Naive thymus-derived CD8-positive, alpha-beta T cell (primary cell): ENCODE data around the gene SGCD. TPM values are rescaled to one million over a fixed set of nuclear protein-coding genes. Genes with fewer than 3 reads are reported as not detected.

ENCODE experiments used
- ATAC-seq, 2 donors: fragments of 150-1000 bp; cut with Tn5 transposase in 1 of 2; sonication (Bioruptor Pico), chemical (Tn5 transposase) in 1 of 2; 1 replicate in 1 of 2; 2 replicates in 1 of 2; pipeline ENCODE4 v1.10.0; 2021; ENCODE audit warnings: mild to moderate bottlenecking in 2 of 2, moderate library complexity in 2 of 2
- POLR2A ChIA-PET: fragments of 350-600 bp; sonication (Branson Sonifier 250); formaldehyde crosslinking; loops from one replicate; lab custom pipeline; 2021; ENCODE audit warnings: antibody characterized with exemption; lab: Charles Lee
- DNase-seq, 10 donors: peaks; one replicate each; pipeline versions ENCODE4 v3.0.0 to v3.0.0-alpha.2; 2020 to 2022
- H3K27ac Mint-ChIP-seq, 10 donors: one replicate each; pipeline ENCODE4 v1.8.0; 2020 to 2022; ENCODE audit warnings: mild to moderate bottlenecking in 10 of 10, mixed read lengths in 10 of 10, moderate library complexity in 4 of 10, inconsistent platforms in 1 of 10
- H3K27me3 Mint-ChIP-seq, 5 donors: one replicate each; pipeline ENCODE4 v1.8.0; 2021 to 2022; ENCODE audit warnings: mixed read lengths in 5 of 5
- H3K36me3 Mint-ChIP-seq, 3 donors: one replicate each; pipeline ENCODE4 v1.8.0; 2020 to 2022; ENCODE audit warnings: mixed read lengths in 3 of 3, mild to moderate bottlenecking in 2 of 3, inconsistent platforms in 1 of 3
- H3K4me1 Mint-ChIP-seq, 4 donors: one replicate each; pipeline ENCODE4 v1.8.0; 2021 to 2022; ENCODE audit warnings: mixed read lengths in 4 of 4
- H3K4me3 Mint-ChIP-seq, 10 donors: one replicate each; pipeline ENCODE4 v1.8.0; 2020 to 2022; ENCODE audit warnings: mild to moderate bottlenecking in 10 of 10, mixed read lengths in 10 of 10, moderate library complexity in 6 of 10, inconsistent platforms in 1 of 10
- H3K9me3 Mint-ChIP-seq, 9 donors: one replicate each; pipeline ENCODE4 v1.8.0; 2020 to 2022; ENCODE audit warnings: mixed read lengths in 9 of 9, mild to moderate bottlenecking in 3 of 9, inconsistent platforms in 1 of 9, moderate library complexity in 1 of 9
- polyA plus RNA-seq, 3 donors: library from polyadenylated mRNA; unstranded; fragments of 300-500 nt; fragmentation: Illumina TruSeq; gene quantifications; one replicate each; pipeline ENCODE4 v1.2.3, GENCODE V29; 2021
- total RNA-seq, 8 experiments: library from RNA in 2 of 8; stranded (reverse) in 2 of 8; gene quantifications; one replicate each; pipeline ENCODE4 v1.2.3 and lab custom pipeline; 2021 to 2026

Gene SGCD
- total and polyA plus RNA-seq, 5 experiments from 2014 or later = 0.18 to 2.0 TPM; not detected in 3

GRCh38 chr5:156476678-156477077 is 149.7 kb downstream of the SGCD start:
- no peaks in the 10 kb centered on the region for H3K4me1 Mint-ChIP-seq
- no peak overlapping the region for H3K4me3 Mint-ChIP-seq
- POLR2A ChIA-PET = no interaction called here
- ATAC-seq (no peak), DNase-seq (no peak)
- peaks cover 0 to 7% (median 5%) of the 10 kb centered on the region in 5 donors for H3K27me3 Mint-ChIP-seq
- H3K27ac Mint-ChIP-seq = no peak overlapping the region
- no peaks in the 10 kb centered on the region for H3K36me3 Mint-ChIP-seq
- H3K9me3 Mint-ChIP-seq = peaks cover 0 to 1% (median 0%) of the 10 kb centered on the region in 9 donors

- Mint-ChIP-seq H3K27me3 (peaks cover 0 to 7% (median 5%) of the 10 kb centered on the region in 5 donors), H3K9me3 (peaks cover 0 to 1% (median 0%) of the 10 kb centered on the region in 9 donors), H3K4me1 (no peaks in the 10 kb centered on the region), H3K4me3 (no peak overlapping the region), H3K27ac (no peak overlapping the region), H3K36me3 (no peaks in the 10 kb centered on the region)
- ATAC-seq (no peak), DNase-seq (no peak)
- POLR2A ChIA-PET = no interaction called here
Observed at GRCh38 chr5:156477196-156477595, 150.2 kb downstream of the SGCD start.

- Mint-ChIP-seq H3K27me3 (peaks cover 0 to 12% (median 3%) of the 10 kb centered on the region in 5 donors), H3K27ac (no peak overlapping the region), H3K36me3 (peaks cover 0 to 4% (median 0%) of the 10 kb centered on the region in 3 donors), H3K4me3 (no peak overlapping the region), H3K9me3 (peaks cover 0 to 6% (median 0%) of the 10 kb centered on the region in 9 donors), H3K4me1 (no peaks in the 10 kb centered on the region)
- DNase-seq = no peak
- POLR2A ChIA-PET = no interaction called here
- no peak for ATAC-seq
Observed at GRCh38 chr5:156479849-156480248, 152.9 kb downstream of the SGCD start.

GRCh38 chr5:156481741-156482140 is 154.8 kb downstream of the SGCD start:
- no peaks in the 10 kb centered on the region for H3K4me1 Mint-ChIP-seq
- ATAC-seq (no peak), DNase-seq (no peak)
- no peak overlapping the region for H3K4me3 Mint-ChIP-seq
- H3K36me3 Mint-ChIP-seq = peaks cover 0 to 4% (median 1%) of the 10 kb centered on the region in 3 donors
- POLR2A ChIA-PET = no interaction called here
- no peak overlapping the region for H3K27ac Mint-ChIP-seq
- H3K27me3 Mint-ChIP-seq = peaks cover 0 to 12% (median 2%) of the 10 kb centered on the region in 5 donors
- H3K9me3 Mint-ChIP-seq = peaks cover 0 to 10% (median 3%) of the 10 kb centered on the region in 9 donors

GRCh38 chr5:156482818-156483217 is 155.9 kb downstream of the SGCD start:
- DNase-seq = no peak
- peaks cover 0 to 19% (median 12%) of the 10 kb centered on the region in 9 donors for H3K9me3 Mint-ChIP-seq
- H3K27me3 Mint-ChIP-seq = peaks cover 0 to 12% (median 2%) of the 10 kb centered on the region in 5 donors
- no peak overlapping the region for H3K4me3 Mint-ChIP-seq
- H3K4me1 Mint-ChIP-seq = no peaks in the 10 kb centered on the region
- POLR2A ChIA-PET = no interaction called here
- H3K36me3 Mint-ChIP-seq = peaks cover 0 to 9% (median 7%) of the 10 kb centered on the region in 3 donors
- H3K27ac Mint-ChIP-seq = no peak overlapping the region
- ATAC-seq = no peak

- Mint-ChIP-seq H3K27ac (no peak overlapping the region), H3K9me3 (peaks cover 7 to 40% (median 22%) of the 10 kb centered on the region in 9 donors), H3K36me3 (peaks cover 0 to 20% (median 12%) of the 10 kb centered on the region in 3 donors), H3K4me3 (no peak overlapping the region), H3K4me1 (no peaks in the 10 kb centered on the region), H3K27me3 (peaks cover 1 to 9% (median 3%) of the 10 kb centered on the region in 5 donors)
- ATAC-seq (no peak), DNase-seq (no peak)
- POLR2A ChIA-PET = no interaction called here
Observed at GRCh38 chr5:156486394-156487238, 159.7 kb downstream of the SGCD start.

- Mint-ChIP-seq H3K9me3 (peaks cover 7 to 31% (median 14%) of the 10 kb centered on the region in 9 donors), H3K27ac (no peak overlapping the region), H3K4me3 (no peak overlapping the region), H3K36me3 (peaks cover 0 to 18% (median 8%) of the 10 kb centered on the region in 3 donors), H3K27me3 (peaks cover 0 to 27% (median 6%) of the 10 kb centered on the region in 5 donors), H3K4me1 (no peaks in the 10 kb centered on the region)
- POLR2A ChIA-PET = no interaction called here
- DNase-seq (no peak), ATAC-seq (no peak)
Observed at GRCh38 chr5:156491766-156492165, 164.8 kb downstream of the SGCD start.

GRCh38 chr5:156496291-156496690 is 169.3 kb downstream of the SGCD start:
- peaks cover 0 to 3% (median 0%) of the 10 kb centered on the region in 9 donors for H3K9me3 Mint-ChIP-seq
- peaks cover 0 to 28% (median 5%) of the 10 kb centered on the region in 5 donors for H3K27me3 Mint-ChIP-seq
- ATAC-seq = no peak
- H3K4me3 Mint-ChIP-seq = no peak overlapping the region
- H3K4me1 Mint-ChIP-seq = no peaks in the 10 kb centered on the region
- no peak for DNase-seq
- no peaks in the 10 kb centered on the region for H3K36me3 Mint-ChIP-seq
- H3K27ac Mint-ChIP-seq = no peak overlapping the region
- POLR2A ChIA-PET = no interaction called here

- H3K9me3 Mint-ChIP-seq = no peaks in the 10 kb centered on the region
- peaks cover 0 to 36% (median 5%) of the 10 kb centered on the region in 5 donors for H3K27me3 Mint-ChIP-seq
- POLR2A ChIA-PET = no interaction called here
- ATAC-seq (no peak), DNase-seq (no peak)
- no peak overlapping the region for H3K27ac Mint-ChIP-seq
- no peak overlapping the region for H3K4me3 Mint-ChIP-seq
- no peaks in the 10 kb centered on the region for H3K36me3 Mint-ChIP-seq
- H3K4me1 Mint-ChIP-seq = no peaks in the 10 kb centered on the region
Observed at GRCh38 chr5:156497804-156498208, 170.8 kb downstream of the SGCD start.

GRCh38 chr5:156498226-156498980 is 171.4 kb downstream of the SGCD start:
- ATAC-seq (no peak), DNase-seq (no peak)
- Mint-ChIP-seq H3K4me1 (no peaks in the 10 kb centered on the region), H3K9me3 (no peaks in the 10 kb centered on the region), H3K36me3 (no peaks in the 10 kb centered on the region), H3K27ac (no peak overlapping the region), H3K27me3 (peaks cover 0 to 42% (median 5%) of the 10 kb centered on the region in 5 donors), H3K4me3 (no peak overlapping the region)
- POLR2A ChIA-PET = no interaction called here

GRCh38 chr5:156500755-156501154 is 173.8 kb downstream of the SGCD start:
- H3K36me3 Mint-ChIP-seq = no peaks in the 10 kb centered on the region
- peaks cover 0 to 43% (median 9%) of the 10 kb centered on the region in 5 donors for H3K27me3 Mint-ChIP-seq
- POLR2A ChIA-PET = no interaction called here
- DNase-seq (no peak), ATAC-seq (no peak)
- no peak overlapping the region for H3K4me3 Mint-ChIP-seq
- H3K27ac Mint-ChIP-seq = no peak overlapping the region
- H3K4me1 Mint-ChIP-seq = no peaks in the 10 kb centered on the region
- H3K9me3 Mint-ChIP-seq = no peaks in the 10 kb centered on the region

- no peaks in the 10 kb centered on the region for H3K4me1 Mint-ChIP-seq
- ATAC-seq (no peak), DNase-seq (no peak)
- H3K4me3 Mint-ChIP-seq = no peak overlapping the region
- H3K9me3 Mint-ChIP-seq = no peaks in the 10 kb centered on the region
- peak overlapping the region in 1 of 10 donors; percentile 66 for H3K27ac Mint-ChIP-seq
- POLR2A ChIA-PET = no interaction called here
- H3K36me3 Mint-ChIP-seq = no peaks in the 10 kb centered on the region
- H3K27me3 Mint-ChIP-seq = peaks cover 0 to 39% (median 10%) of the 10 kb centered on the region in 5 donors
Observed at GRCh38 chr5:156505101-156505500, 178.1 kb downstream of the SGCD start.
